ENCODE data around the gene FEM1A. TPM values are rescaled to one million over a fixed set of nuclear protein-coding genes. Genes with fewer than 3 reads are reported as not detected.
A peak's percentile ranks its signal among the peaks of the same experiment; 100 is the strongest.
"Not testable (repeated sequence)": the region's sequence is repeated elsewhere in the genome, so short reads cannot be mapped to it uniquely, and the experiment has no call there.

Gene FEM1A
- total RNA-seq = 10 to 100 TPM; 23.4 to 28.3 (median 27.9) TPM
- 20.1 TPM for polyA plus RNA-seq
- long read RNA-seq, donor 1, full-length matches to known transcripts = 180 of 181 reads
- long read RNA-seq, donor 1, partial matches to known transcripts = 0 of 181 reads
- long read RNA-seq, donor 1, other reads (novel, unspliced or antisense) = 1 of 181 reads
- long read RNA-seq, donor 2, full-length matches to known transcripts = 123 of 123 reads
- long read RNA-seq, donor 2, partial matches to known transcripts = 0 of 123 reads
- long read RNA-seq, donor 2, other reads (novel, unspliced or antisense) = 0 of 123 reads
- long read RNA-seq, donor 3, full-length matches to known transcripts = 587 of 588 reads
- long read RNA-seq, donor 3, partial matches to known transcripts = 0 of 588 reads
- long read RNA-seq, donor 3, other reads (novel, unspliced or antisense) = 1 of 588 reads
- long read RNA-seq, donor 4, full-length matches to known transcripts = 112 of 112 reads
- long read RNA-seq, donor 4, partial matches to known transcripts = 0 of 112 reads
- long read RNA-seq, donor 4, other reads (novel, unspliced or antisense) = 0 of 112 reads

GRCh38 chr19:4791183-4792018, at the start of gene FEM1A:
Gene FEM1A, plus strand, starts transcription at chr19:4791734. Its CDS starts 121 bp downstream, at chr19:4791855.
- Histone ChIP-seq H3K4me3 (ENCODE audit: low read length) (peak within 1 kb of the TSS; percentile 66), H3K4me1 (ENCODE audit: control insufficient read depth, insufficient read depth, low read length) (no peaks in the 10 kb centered on the region), H3K9me3 (ENCODE audit: control insufficient read depth, low read length) (no peaks in the 10 kb centered on the region), H3K27me3 (ENCODE audit: control insufficient read depth, insufficient read depth) (no peaks in the 10 kb centered on the region), H3K27ac (ENCODE audit: low read length) (peak within 1 kb of the TSS; percentile 65)
- DNase-seq = peak; percentile 99 to 100 (median 100)
- intact Hi-C loops (cut with DNase I) = no loop called here
- peak; percentile 100 for ATAC-seq
- under 1% methylated on average over 80 of the region's 80 CpGs for WGBS

- no peaks in the 10 kb centered on the region for H3K9me3 ChIP-seq (ENCODE audit: control insufficient read depth, low read length)
- H3K4me1 ChIP-seq (ENCODE audit: control insufficient read depth, insufficient read depth, low read length) = peaks cover 2% of the 10 kb centered on the region
- H3K27ac ChIP-seq (ENCODE audit: low read length) = no peak overlapping the region
- intact Hi-C loops (cut with DNase I) = no loop called here
- ATAC-seq (peak in 1 of 2 donors; percentile 38), DNase-seq (peak in 1 of 3 donors; percentile 34)
- 27% methylated on average over 12 of the region's 12 CpGs for WGBS
- no peaks in the 10 kb centered on the region for H3K27me3 ChIP-seq (ENCODE audit: control insufficient read depth, insufficient read depth)
- no peak overlapping the region for H3K4me3 ChIP-seq (ENCODE audit: low read length)
These were observed 48.5 kb upstream of the FEM1A start for GRCh38 chr19:4742723-4743646.

- 45% methylated on average over 8 of the region's 8 CpGs for WGBS
- H3K4me3 ChIP-seq (ENCODE audit: low read length) = no peak overlapping the region
- intact Hi-C loops (cut with DNase I) = no loop called here
- no peaks in the 10 kb centered on the region for H3K27me3 ChIP-seq (ENCODE audit: control insufficient read depth, insufficient read depth)
- H3K4me1 ChIP-seq (ENCODE audit: control insufficient read depth, insufficient read depth, low read length) = peaks cover 2% of the 10 kb centered on the region
- DNase-seq (peak in 2 of 3 donors; percentile 53 to 62), ATAC-seq (peak; percentile 89)
- peak overlapping the region; percentile 6 for H3K27ac ChIP-seq (ENCODE audit: low read length)
- H3K9me3 ChIP-seq (ENCODE audit: control insufficient read depth, low read length) = no peaks in the 10 kb centered on the region
These were observed 46.9 kb upstream of the FEM1A start for GRCh38 chr19:4744451-4745174.

GRCh38 chr19:4745175-4745574, 46.4 kb upstream of the FEM1A start:
- H3K9me3 ChIP-seq (ENCODE audit: control insufficient read depth, low read length); intact Hi-C loops (cut with DNase I); H3K4me1 ChIP-seq (ENCODE audit: control insufficient read depth, insufficient read depth, low read length); H3K27ac ChIP-seq (ENCODE audit: low read length); ATAC-seq; H3K27me3 ChIP-seq (ENCODE audit: control insufficient read depth, insufficient read depth); H3K4me3 ChIP-seq (ENCODE audit: low read length): not testable (repeated sequence)
- DNase-seq = peak in 1 of 3 donors; percentile 25
- WGBS = 62% methylated on average over 10 of the region's 10 CpGs

GRCh38 chr19:4745986-4746385, 45.5 kb upstream of the FEM1A start:
- Histone ChIP-seq H3K27me3 (ENCODE audit: control insufficient read depth, insufficient read depth) (no peaks in the 10 kb centered on the region), H3K9me3 (ENCODE audit: control insufficient read depth, low read length) (no peaks in the 10 kb centered on the region), H3K4me1 (ENCODE audit: control insufficient read depth, insufficient read depth, low read length) (peaks cover 2% of the 10 kb centered on the region), H3K27ac (ENCODE audit: low read length) (no peak overlapping the region), H3K4me3 (ENCODE audit: low read length) (no peak overlapping the region)
- DNase-seq = no peak
- 51% methylated on average over 8 of the region's 8 CpGs for WGBS
- intact Hi-C loops (cut with DNase I) = no loop called here
- ATAC-seq = no peak

- Histone ChIP-seq H3K9me3 (ENCODE audit: control insufficient read depth, low read length) (no peaks in the 10 kb centered on the region), H3K4me3 (ENCODE audit: low read length) (no peak overlapping the region), H3K27me3 (ENCODE audit: control insufficient read depth, insufficient read depth) (no peaks in the 10 kb centered on the region), H3K27ac (ENCODE audit: low read length) (no peak overlapping the region), H3K4me1 (ENCODE audit: control insufficient read depth, insufficient read depth, low read length) (peaks cover 2% of the 10 kb centered on the region)
- intact Hi-C loops (cut with DNase I) = no loop called here
- ATAC-seq (no peak), DNase-seq (peak in 1 of 3 donors; percentile 25)
- 45% methylated on average over 11 of the region's 11 CpGs for WGBS
These were observed 43.3 kb upstream of the FEM1A start for GRCh38 chr19:4748185-4748584.

- DNase-seq (no peak), ATAC-seq (no peak)
- Histone ChIP-seq H3K9me3 (ENCODE audit: control insufficient read depth, low read length) (no peaks in the 10 kb centered on the region), H3K4me1 (ENCODE audit: control insufficient read depth, insufficient read depth, low read length) (peaks cover 2% of the 10 kb centered on the region), H3K27me3 (ENCODE audit: control insufficient read depth, insufficient read depth) (no peaks in the 10 kb centered on the region), H3K27ac (ENCODE audit: low read length) (no peak overlapping the region), H3K4me3 (ENCODE audit: low read length) (no peak overlapping the region)
- intact Hi-C loops (cut with DNase I) = no loop called here
- 55% methylated on average over 9 of the region's 9 CpGs for WGBS
These were observed 42.9 kb upstream of the FEM1A start for GRCh38 chr19:4748589-4748988.

- H3K27ac ChIP-seq (ENCODE audit: low read length) = no peak overlapping the region
- no peaks in the 10 kb centered on the region for H3K4me1 ChIP-seq (ENCODE audit: control insufficient read depth, insufficient read depth, low read length)
- ATAC-seq (no peak), DNase-seq (no peak)
- H3K4me3 ChIP-seq (ENCODE audit: low read length) = no peak overlapping the region
- intact Hi-C loops (cut with DNase I) = no loop called here
- WGBS = 75% methylated on average over 18 of the region's 18 CpGs
- H3K27me3 ChIP-seq (ENCODE audit: control insufficient read depth, insufficient read depth) = no peaks in the 10 kb centered on the region
- H3K9me3 ChIP-seq (ENCODE audit: control insufficient read depth, low read length) = no peaks in the 10 kb centered on the region
These were observed 41.5 kb upstream of the FEM1A start for GRCh38 chr19:4749870-4750590.

- intact Hi-C loops (cut with DNase I) = no loop called here
- Histone ChIP-seq H3K4me1 (ENCODE audit: control insufficient read depth, insufficient read depth, low read length) (no peaks in the 10 kb centered on the region), H3K27ac (ENCODE audit: low read length) (no peak overlapping the region), H3K9me3 (ENCODE audit: control insufficient read depth, low read length) (no peaks in the 10 kb centered on the region), H3K4me3 (ENCODE audit: low read length) (no peak overlapping the region), H3K27me3 (ENCODE audit: control insufficient read depth, insufficient read depth) (no peaks in the 10 kb centered on the region)
- ATAC-seq (no peak), DNase-seq (no peak)
- WGBS = 72% methylated on average over 6 of the region's 6 CpGs
These were observed 37.3 kb upstream of the FEM1A start for GRCh38 chr19:4754248-4754647.

Data from right cardiac atrium (tissue), 5 donors.